ENCODE measurements around the gene DAZAP1.

The DAZAP1 gene

DNA sequence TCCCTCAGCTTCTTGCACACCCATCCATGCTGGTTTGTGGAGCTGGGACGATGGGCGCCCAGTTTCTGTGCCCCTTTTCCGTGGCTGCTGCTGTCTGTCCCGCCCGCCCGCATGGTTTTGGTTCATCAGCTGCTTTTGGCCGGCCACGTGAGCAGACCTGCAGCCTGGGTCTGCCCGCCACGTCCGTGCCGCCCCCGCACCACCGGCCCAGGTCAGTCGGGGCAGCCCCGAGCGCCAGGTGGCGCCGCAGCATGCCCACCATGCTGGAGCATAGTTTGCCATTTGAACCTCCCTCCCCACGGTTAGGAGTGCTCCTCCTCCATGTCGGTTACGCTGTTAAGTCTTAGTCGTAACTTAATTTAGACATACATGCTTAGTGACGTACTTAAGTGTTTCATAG is 15.6 kb downstream of the DAZAP1 start:
- Histone ChIP-seq H3K27me3 (ENCODE audit: low read length) (no peaks in the 10 kb centered on the region), H4K20me1 (ENCODE audit: low read depth, low read length) (peaks cover 12% of the 10 kb centered on the region; the same call in 1 of the 2 replicates), H3K9me3 (ENCODE audit: insufficient read depth, low read length) (no peaks in the 10 kb centered on the region), H3K9ac (ENCODE audit: low read length) (no peak overlapping the region), H3K27ac (ENCODE audit: low read depth, low read length) (no peak overlapping the region), H3K36me3 (ENCODE audit: low read length) (peaks cover 4% of the 10 kb centered on the region; the same call in 1 of the 2 replicates), H3F3A (ENCODE audit: insufficient read depth) (no peaks in the 10 kb centered on the region), H3K4me3 (ENCODE audit: insufficient read depth, low read length, poor library complexity, severe bottlenecking) (no peak overlapping the region), H3K79me2 (ENCODE audit: insufficient read depth, low read length) (peaks cover 27% of the 10 kb centered on the region), H3K9me2 (replicated peaks; ENCODE audit: insufficient read depth, low read length) (no peaks in the 10 kb centered on the region), H3K4me2 (ENCODE audit: low read depth, low read length, poor library complexity, severe bottlenecking) (no peak overlapping the region), H2AFZ (ENCODE audit: low read depth, low read length, severe bottlenecking) (no peak overlapping the region)
- TF ChIP-seq, protein P1, sequence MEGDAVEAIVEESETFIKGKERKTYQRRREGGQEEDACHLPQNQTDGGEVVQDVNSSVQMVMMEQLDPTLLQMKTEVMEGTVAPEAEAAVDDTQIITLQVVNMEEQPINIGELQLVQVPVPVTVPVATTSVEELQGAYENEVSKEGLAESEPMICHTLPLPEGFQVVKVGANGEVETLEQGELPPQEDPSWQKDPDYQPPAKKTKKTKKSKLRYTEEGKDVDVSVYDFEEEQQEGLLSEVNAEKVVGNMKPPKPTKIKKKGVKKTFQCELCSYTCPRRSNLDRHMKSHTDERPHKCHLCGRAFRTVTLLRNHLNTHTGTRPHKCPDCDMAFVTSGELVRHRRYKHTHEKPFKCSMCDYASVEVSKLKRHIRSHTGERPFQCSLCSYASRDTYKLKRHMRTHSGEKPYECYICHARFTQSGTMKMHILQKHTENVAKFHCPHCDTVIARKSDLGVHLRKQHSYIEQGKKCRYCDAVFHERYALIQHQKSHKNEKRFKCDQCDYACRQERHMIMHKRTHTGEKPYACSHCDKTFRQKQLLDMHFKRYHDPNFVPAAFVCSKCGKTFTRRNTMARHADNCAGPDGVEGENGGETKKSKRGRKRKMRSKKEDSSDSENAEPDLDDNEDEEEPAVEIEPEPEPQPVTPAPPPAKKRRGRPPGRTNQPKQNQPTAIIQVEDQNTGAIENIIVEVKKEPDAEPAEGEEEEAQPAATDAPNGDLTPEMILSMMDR (IDR thresholded peaks at IDR 0.05; ENCODE audit: insufficient read depth, low read length, poor library complexity, severe bottlenecking), result no peak
- no peak for TF ChIP-seq EZH2phosphoT487 (conservative IDR thresholded peaks at IDR 0.05; ENCODE audit: low read length)

DNA sequence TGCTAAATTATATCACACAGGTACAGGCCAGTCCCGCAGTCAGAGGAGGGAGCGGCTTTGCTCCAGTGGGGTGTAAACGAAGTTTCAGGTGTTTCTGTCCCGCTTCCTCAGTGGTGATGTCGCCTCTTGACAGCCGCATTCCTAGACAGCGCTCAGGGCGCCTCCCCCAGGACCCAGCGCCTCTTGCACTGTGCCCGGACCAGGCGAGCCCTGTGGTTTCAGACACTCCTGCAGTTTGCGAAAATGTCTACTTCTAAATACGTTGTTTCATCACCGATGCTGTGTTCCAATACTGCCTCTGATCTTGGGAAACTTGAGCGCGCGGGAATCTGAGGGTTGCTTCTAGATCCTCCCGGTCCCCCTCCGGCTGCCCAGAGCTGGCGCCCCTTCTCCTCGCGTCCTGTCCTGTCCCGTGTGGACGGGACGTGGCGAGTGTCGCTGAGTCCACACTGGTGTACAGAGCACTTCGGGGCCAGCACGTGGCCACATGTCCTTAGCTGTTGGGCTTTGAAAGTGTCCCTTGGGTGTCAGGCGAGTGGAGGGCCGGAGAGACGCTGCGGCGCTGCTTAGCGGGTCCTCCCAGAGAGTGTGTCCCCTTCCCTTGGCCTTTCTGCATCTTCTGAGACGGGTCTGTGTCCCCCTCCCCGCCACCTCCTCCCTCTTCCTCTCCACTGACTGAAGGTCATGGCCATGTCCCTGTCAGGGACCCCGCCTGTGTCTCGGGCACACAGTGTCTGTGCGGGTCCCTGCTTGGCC is 16.2 kb downstream of the DAZAP1 start:
- Histone ChIP-seq H3F3A (ENCODE audit: insufficient read depth) (no peaks in the 10 kb centered on the region), H3K9me2 (replicated peaks; ENCODE audit: insufficient read depth, low read length) (no peaks in the 10 kb centered on the region), H3K9ac (ENCODE audit: low read length) (no peak overlapping the region), H3K36me3 (ENCODE audit: low read length) (peaks cover 11% of the 10 kb centered on the region; the same call in 1 of the 2 replicates), H4K20me1 (ENCODE audit: low read depth, low read length) (peaks cover 8% of the 10 kb centered on the region; the same call in 1 of the 2 replicates), H3K79me2 (ENCODE audit: insufficient read depth, low read length) (peaks cover 26% of the 10 kb centered on the region), H3K4me2 (ENCODE audit: low read depth, low read length, poor library complexity, severe bottlenecking) (no peak overlapping the region), H3K27me3 (ENCODE audit: low read length) (no peaks in the 10 kb centered on the region), H2AFZ (ENCODE audit: low read depth, low read length, severe bottlenecking) (no peak overlapping the region), H3K9me3 (ENCODE audit: insufficient read depth, low read length) (no peaks in the 10 kb centered on the region), H3K4me3 (ENCODE audit: insufficient read depth, low read length, poor library complexity, severe bottlenecking) (no peak overlapping the region), H3K27ac (ENCODE audit: low read depth, low read length) (no peak overlapping the region)
- TF ChIP-seq EZH2phosphoT487 (conservative IDR thresholded peaks at IDR 0.05; ENCODE audit: low read length), result no peak
- TF ChIP-seq, protein P1 (IDR thresholded peaks at IDR 0.05; ENCODE audit: insufficient read depth, low read length, poor library complexity, severe bottlenecking), result no peak

DNA sequence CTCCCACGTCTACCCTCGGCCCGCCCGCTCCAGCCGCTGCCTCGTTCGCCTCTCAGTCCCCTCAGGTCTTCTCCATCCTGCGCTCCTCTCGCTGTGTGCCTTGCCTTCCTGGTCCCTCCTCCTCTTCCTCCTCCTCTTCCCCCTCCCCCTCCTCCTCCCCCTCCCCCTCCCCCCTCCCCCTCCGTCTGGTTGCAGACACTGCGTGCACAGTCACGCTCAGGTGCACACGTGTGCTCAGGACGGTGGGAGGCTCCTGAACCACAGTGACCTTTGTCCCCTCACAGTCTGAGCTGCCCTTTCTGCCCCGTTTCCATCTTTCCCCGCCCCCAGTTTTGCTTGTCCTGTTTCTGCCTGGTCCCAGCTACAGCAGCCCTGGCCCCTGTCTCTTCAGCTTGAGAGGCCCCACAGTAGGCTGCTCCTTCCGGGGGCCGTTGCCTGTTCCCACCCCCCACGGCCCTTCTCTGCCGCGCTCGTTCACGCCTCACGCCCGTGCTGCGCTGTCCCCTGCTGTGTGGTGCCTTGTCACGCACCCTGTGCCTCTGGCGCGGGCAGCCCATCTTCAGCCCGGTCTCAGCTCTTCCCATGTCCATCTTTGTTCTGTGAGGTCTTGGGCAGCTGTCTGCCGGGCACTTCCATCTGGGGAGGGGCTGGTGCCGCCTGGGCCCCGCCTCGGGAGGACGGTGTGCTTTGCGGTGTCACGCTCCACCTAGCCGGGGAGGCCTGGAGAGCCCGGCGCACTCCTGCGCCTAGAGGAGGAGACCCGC is 17.0 kb downstream of the DAZAP1 start:
- no peak for TF ChIP-seq EZH2phosphoT487 (conservative IDR thresholded peaks at IDR 0.05; ENCODE audit: low read length)
- Histone ChIP-seq H4K20me1 (ENCODE audit: low read depth, low read length) (peaks cover 5% of the 10 kb centered on the region; the same call in 1 of the 2 replicates), H3K9me2 (replicated peaks; ENCODE audit: insufficient read depth, low read length) (no peaks in the 10 kb centered on the region), H3K4me2 (ENCODE audit: low read depth, low read length, poor library complexity, severe bottlenecking) (no peak overlapping the region), H3K9me3 (ENCODE audit: insufficient read depth, low read length) (no peaks in the 10 kb centered on the region), H3F3A (ENCODE audit: insufficient read depth) (no peaks in the 10 kb centered on the region), H3K27me3 (ENCODE audit: low read length) (no peaks in the 10 kb centered on the region), H3K36me3 (ENCODE audit: low read length) (peaks cover 8% of the 10 kb centered on the region; the same call in 1 of the 2 replicates), H3K27ac (ENCODE audit: low read depth, low read length) (no peak overlapping the region), H2AFZ (ENCODE audit: low read depth, low read length, severe bottlenecking) (no peak overlapping the region), H3K9ac (ENCODE audit: low read length) (no peak overlapping the region), H3K79me2 (ENCODE audit: insufficient read depth, low read length) (peaks cover 21% of the 10 kb centered on the region), H3K4me3 (ENCODE audit: insufficient read depth, low read length, poor library complexity, severe bottlenecking) (no peak overlapping the region)
